ENCODE results near the gene NCKAP1.

Gene NCKAP1

DNA sequence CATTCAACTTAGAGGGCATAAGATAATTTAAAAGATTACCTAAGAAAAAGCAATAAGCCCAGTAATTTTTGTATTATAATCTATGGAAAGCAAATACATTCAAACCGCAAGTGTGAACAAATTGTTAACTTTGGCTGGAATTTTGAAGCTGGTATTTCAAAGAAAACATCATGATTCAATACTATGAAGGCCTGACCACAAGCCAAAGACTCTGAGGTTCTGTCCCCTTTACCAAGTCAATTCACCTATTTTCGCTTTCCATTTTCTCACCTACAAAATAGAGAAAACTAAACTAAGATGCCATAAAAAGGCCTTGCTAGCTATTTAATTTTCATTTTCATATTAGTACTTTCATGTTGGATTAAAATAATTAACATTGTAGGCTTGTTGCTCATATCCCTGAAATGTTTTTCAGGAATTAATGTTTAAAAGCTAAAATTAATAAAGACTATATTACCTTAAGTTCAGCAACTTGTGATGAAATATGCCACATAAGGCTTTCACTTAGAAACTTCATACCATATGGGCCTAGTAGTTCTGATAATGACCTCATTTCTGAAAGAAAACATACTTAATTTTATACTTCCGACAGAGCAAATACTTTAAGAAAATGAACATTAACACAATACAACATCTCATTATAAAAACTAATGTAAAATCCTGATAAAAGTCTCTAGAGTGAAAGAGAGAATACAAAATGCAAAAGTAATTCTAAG, 86.2 kb downstream of the NCKAP1 start:
- in situ Hi-C loops (cut with MboI; ENCODE audit: low sequenced_read_pairs): no loop called here

DNA sequence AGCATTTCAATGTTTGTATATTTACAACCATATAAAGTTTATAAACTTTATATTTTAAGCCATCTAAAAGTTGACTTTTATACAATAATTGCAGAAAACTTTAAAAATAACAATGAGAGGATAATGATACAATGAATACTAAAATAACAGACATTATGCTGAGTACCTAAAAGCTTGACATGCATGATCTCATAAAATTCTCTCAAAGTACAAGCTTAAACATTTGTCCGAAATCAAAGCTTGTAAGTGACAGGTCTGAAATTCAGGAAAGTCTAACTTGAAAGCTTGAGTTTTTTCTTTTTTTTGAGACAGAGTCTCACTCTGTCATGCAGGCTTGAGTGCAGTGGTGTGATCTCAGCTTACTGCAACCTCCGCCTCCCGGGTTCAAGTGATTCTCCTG, 87.7 kb downstream of the NCKAP1 start:
- in situ Hi-C loops (cut with MboI; ENCODE audit: low sequenced_read_pairs): no loop called here

DNA sequence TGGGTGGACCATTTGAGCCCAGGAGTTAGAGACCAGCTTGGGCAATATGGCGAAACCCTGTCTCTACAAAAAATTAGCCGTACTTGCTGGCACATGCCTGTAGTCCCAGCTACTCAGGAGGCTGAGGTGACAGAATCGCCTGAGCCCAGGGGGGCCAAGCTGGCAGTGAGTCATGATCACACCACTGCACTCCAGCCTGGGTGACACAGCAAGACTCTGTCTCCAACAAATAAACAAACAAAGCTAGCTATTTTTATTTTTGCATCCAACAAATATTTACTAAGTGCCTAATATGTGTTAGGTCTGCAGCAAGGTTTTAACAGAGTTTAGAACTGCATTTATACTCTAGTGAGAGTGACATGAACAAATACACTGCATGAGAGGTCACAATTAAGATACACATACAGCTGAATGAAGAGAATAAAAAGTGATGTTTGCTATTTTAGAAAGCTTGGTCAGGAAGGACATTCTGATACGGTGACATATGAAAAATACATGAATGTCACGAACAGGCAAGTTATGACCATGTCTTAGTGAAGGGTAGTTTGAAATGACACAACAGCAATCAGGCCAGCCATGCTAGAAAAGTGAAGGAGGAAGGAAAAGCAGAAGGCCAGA, 88.6 kb downstream of the NCKAP1 start:
- in situ Hi-C loops (cut with MboI; ENCODE audit: low sequenced_read_pairs): no loop called here

DNA sequence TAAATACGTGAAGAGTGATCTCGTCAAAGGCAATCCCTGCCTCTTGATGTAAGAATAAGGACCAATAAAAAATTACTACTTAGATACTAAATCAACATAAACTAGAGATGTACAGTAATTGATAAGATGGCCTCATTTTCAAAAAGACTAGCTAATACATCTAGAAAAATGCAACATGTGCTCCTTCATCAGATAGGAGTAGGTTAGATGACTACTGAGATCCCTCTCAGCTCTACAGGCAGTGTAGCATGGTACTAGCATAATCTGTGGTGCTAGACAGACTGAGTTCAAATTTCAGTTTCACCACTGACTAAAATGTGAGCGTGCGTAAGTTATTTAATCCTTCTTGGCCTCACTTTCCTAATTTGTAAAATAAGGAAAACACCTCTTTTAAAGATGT, 89.2 kb downstream of the NCKAP1 start:
- in situ Hi-C loops (cut with MboI; ENCODE audit: low sequenced_read_pairs): no loop called here

DNA sequence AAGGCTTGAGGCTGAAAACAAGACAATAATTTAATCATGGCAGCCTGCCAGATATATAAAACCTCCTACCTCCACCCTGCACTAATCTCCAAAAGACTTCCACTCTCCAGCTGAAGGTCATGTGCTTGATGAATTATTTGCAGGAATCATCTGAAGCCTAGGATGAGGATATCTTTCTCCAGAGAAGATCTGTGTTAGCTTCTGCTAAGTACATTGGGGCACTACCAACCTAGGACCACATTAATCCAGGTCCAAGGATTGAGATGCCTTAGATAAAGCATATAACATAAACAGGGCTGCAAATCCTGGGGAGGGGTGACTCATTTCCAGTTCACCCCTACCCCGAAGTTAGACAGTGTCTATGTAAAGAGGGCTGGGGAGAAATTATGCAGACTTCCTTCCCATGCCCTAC, 91.3 kb downstream of the NCKAP1 start:
- in situ Hi-C loops (cut with MboI; ENCODE audit: low sequenced_read_pairs): no loop called here

DNA sequence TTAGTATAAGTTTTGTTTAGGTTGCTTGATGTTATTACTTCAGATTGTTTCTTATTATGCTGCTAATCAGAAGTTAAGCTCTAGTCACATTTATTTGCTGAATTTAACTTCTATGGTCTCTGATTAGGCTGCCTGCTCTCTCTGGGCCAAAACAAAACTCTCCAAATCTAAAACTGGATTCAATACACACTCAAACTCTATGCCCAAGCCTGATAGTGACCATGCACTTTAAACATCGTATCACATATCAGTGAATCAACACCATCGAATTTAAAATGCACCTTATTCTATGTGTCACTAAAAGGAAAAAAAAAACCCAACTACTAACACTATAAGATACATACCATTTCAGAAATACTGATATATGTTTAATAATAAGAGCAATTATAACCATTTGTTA, 94.9 kb downstream of the NCKAP1 start:
- in situ Hi-C loops (cut with MboI; ENCODE audit: low sequenced_read_pairs): no loop called here

DNA sequence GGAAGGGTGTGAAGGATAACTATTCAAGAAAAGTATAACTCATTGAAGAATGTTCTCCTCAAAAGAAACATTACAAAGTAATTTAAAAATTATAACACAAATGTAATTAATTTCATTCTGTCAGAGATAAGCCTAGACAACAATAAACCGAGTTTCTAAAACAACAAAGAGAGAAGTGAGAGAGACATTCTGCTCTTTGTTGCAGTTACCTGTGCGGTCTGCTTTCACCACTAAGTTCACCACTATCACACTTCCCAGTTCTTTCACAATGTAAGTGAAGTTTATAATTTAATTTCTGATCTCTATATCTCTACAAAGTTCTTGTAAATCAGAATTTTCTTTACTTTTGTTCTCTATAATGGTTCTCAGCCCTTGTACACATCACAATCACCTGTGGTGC, 95.5 kb downstream of the NCKAP1 start:
- in situ Hi-C loops (cut with MboI; ENCODE audit: low sequenced_read_pairs): no loop called here

DNA sequence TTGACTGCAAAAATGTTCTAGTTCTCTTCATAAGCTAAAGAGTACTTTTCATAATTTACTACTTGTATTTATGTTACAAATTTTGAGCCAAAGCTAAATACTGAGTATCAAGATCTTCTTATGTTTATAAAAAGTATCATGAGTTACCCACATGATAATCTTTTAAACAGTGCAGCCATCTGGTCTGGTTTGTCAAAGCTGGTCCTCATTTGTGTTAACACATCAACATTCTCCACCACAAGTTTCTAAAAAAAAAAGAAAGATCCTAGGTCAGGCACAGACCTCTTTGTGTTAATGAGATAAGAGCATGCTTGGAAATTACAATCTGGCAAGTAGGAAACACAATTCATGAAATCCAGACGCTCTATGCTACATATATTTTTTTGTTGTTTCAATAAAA, 96.3 kb downstream of the NCKAP1 start:
- in situ Hi-C loops (cut with MboI; ENCODE audit: low sequenced_read_pairs): no loop called here

DNA sequence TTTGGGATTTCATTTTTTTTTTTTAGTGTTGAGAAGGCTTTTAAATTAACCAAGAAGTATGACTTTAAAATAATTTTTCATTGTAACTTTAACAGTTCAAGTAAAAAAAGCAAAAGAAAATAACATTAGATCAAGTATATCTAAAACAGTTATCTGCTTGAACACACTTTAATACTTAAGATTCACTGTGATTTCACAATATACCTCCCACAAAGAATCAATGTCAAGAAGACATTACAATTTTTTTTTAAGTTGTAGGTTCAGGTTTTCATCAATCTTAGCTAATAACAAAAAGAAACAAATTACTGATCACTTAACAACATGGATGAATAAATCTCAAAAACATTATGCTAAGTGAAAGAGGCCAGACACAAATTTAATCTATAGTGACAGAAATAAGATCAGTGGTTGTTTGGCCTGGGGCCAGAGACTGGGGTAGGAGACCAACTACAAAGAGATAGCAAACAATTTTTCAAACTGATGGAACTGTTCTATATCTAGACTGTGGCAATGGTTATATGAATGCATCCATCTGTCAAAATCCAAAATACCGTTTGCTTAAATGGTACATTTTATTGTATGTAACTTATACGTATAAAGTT, 97.0 kb downstream of the NCKAP1 start:
- in situ Hi-C loops (cut with MboI; ENCODE audit: low sequenced_read_pairs): no loop called here

DNA sequence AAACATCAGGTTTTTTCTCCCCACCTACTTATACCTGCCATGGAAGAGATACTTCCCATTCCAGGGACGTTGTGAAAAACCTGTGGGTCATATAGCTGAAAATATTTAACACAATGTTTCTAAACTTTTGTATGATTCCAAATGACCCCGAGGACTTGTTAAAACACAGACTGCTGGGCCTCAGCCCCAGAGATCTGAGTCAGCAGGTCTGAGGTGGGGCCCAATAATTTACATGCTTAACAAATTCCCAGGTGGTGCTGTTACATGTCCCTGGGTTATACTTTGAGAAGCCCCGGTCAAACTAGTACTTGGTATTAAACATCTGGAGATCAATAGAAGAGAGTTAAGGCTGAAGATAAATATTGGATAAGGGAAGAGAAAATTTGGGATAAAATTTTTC, 100.4 kb downstream of the NCKAP1 start:
- in situ Hi-C loops (cut with MboI; ENCODE audit: low sequenced_read_pairs): no loop called here

DNA sequence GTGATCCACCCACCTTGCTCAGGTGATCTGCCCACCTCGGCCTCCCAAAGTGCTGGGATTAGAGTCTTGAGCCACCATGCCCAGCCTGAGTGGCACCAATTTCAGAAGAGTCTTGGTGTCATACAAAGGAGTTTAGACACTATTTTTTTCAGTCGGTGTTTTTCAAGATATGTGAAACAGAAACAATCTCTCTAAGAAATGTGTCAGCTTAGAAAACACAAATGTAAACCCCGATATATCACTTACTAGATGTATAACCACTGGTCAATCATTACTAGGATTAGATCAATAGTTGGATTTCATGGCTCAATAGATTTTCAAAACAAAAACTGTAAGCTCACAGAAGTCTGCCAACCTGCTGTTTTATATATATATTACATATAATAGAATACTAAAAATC, 104.6 kb downstream of the NCKAP1 start:
- in situ Hi-C loops (cut with MboI; ENCODE audit: low sequenced_read_pairs): no loop called here

DNA sequence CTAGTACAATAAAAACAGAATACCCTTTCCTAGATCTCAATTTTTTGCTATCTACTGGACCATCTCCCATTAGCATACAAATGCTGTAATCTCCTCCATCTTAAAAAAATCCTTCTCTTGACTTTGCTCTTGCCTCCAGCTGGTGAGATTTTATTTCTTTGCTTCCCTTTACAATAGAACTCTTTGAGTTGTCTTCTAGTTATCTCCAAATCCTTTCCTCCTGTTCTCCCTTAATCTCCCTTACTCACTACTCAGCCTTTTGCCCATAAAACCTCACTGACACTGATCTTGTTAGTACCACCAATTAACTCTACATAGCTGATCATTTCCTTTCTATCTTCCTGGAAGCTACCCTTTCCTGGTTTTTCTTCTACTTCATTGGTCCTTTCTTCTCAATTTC, 108.3 kb downstream of the NCKAP1 start:
- in situ Hi-C loops (cut with MboI; ENCODE audit: low sequenced_read_pairs): no loop called here

DNA sequence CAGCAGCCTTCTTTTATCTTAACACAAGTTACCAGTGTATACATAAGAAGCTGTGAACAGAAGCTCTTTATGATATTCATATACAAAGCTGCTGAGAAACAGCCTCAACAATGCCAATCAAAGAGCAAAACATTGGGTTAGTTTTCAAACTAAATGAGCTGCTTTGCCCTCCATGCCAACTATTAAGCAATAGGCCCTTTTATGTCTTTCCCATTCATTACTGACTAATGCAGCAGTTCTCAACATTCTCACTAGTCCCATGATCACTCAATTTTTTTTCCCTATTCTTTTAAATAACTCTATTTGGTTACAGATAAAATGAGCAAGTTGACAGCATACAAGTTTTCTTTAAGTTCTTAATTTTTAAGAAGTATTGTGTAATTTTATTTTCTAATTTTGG, 114.0 kb downstream of the NCKAP1 start:
- in situ Hi-C loops (cut with MboI; ENCODE audit: low sequenced_read_pairs): no loop called here

DNA sequence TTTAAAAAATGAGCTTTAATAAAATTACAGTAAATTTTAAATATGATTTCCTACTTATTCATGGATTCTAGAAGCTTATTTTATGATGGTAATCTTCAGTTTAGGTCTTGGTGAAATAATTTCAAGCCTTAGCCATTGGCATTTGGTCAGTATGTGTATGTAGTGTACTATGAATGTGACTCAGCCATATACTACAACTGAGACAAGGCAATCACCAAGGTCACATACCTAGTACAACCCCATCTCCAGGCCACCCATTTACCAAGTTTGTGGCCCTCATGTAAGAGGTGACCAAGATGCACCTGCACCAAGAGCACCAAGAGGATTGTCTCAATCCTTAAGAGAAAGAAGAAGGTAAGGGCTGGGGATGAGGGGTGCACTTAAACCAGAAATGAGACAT, 117.0 kb downstream of the NCKAP1 start:
- in situ Hi-C loops (cut with MboI; ENCODE audit: low sequenced_read_pairs): no loop called here

DNA sequence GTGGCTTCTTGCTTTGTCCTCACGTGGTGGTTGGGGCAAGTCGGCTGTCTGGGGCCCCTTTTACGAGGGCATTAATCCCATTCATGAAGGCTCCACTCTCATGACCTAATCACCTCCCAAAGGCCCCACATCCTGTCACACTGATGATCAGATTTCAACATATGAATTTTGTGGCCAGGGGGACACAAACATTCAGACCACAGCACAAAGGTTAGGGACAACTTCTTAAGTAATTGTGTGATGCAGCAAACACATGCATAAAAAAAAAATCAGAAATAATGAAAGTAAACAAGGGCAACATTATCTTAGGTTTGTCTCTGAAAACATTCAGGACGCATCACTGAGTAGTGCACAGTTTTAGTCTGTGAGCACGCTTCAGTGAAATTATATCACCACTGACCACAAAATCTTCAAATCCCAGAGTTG, 117.6 kb downstream of the NCKAP1 start:
- in situ Hi-C loops (cut with MboI; ENCODE audit: low sequenced_read_pairs): no loop called here

DNA sequence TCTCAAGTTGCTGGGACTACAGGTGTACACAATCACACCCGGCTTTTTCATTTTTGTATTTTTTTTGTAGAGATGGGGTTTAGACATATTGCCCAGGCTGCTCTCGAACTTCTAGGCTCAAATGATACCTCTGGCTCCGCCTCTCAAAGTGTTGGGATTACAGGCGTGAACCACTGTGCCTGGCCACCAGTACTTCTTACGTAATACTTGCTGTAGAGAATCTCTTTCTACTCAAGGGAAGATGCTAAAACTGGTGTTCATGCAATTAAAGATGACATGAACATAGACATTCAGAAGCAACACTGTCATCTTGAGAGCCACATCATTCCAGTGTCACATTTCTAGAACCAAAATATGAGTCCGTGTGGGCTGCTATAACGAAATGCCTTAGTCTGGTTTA, 118.2 kb downstream of the NCKAP1 start:
- in situ Hi-C loops (cut with MboI; ENCODE audit: low sequenced_read_pairs): no loop called here

DNA sequence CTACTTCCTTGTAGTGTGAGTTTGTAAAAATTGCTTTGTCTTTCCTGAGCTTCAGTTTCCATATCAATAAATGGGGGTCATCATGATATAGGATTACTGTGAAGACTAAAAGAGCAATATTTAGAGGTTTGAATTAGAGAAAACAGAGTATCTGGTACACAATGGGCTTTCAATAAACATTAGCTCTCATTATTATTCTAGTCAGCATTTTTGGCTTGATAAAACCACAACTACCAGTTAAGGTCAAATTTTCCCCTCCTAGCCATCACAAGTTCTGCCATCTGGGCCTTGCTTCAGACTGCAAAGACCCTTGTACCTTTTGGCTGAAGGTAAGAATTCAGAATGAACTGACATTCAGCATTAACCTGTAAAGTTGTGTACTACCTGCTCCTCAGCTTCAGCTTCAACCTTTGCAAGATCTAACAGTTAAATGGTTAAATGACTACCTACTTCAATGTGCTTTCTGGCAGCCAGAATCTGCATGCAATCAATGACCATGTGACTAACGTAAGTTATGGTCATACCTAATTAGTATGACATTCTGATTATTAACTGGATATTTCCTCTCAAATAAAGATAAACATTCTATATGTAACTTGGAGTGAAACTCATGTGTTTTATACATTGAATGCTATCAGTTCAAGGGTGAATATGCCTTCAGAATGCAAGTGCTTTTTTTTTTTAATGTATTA, 119.2 kb downstream of the NCKAP1 start:
- in situ Hi-C loops (cut with MboI; ENCODE audit: low sequenced_read_pairs): no loop called here

DNA sequence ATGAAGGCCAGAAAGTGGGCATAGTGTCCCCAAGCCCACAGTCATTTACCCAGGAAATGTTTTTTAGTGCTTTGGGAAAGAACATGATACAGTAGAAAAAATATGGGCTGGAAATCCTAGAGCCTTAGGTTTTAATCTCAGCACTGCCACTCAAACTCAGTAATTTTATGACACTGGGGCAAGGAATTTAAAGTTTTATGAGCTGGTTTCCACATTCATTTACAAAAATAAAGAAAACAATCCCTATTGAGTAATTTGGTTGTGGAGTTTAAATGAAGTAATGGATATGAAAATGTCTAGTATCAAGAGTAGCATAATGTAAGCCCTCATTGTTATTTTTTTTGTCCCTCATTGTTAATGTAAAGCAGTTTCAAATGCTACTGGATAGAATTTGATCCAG, 120.3 kb downstream of the NCKAP1 start:
- in situ Hi-C loops (cut with MboI; ENCODE audit: low sequenced_read_pairs): no loop called here

DNA sequence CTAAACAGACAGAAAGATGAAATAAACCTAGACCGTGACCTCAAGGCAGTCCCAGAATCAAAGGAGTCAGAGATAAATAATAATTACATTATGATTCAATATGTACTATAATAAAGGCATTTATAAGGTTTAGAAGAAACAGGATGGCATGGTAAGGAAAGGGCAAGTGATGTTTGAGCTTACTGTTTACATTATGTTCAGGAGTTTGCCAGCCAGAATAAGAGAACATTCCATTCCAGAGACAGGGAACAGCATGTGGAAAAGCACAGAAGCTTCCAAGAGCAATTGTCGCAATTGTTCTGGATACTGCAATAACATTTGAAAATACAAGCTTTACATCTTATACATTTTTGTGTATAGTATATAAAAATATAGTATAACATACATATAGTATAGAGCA, 121.8 kb downstream of the NCKAP1 start:
- in situ Hi-C loops (cut with MboI; ENCODE audit: low sequenced_read_pairs): no loop called here

DNA sequence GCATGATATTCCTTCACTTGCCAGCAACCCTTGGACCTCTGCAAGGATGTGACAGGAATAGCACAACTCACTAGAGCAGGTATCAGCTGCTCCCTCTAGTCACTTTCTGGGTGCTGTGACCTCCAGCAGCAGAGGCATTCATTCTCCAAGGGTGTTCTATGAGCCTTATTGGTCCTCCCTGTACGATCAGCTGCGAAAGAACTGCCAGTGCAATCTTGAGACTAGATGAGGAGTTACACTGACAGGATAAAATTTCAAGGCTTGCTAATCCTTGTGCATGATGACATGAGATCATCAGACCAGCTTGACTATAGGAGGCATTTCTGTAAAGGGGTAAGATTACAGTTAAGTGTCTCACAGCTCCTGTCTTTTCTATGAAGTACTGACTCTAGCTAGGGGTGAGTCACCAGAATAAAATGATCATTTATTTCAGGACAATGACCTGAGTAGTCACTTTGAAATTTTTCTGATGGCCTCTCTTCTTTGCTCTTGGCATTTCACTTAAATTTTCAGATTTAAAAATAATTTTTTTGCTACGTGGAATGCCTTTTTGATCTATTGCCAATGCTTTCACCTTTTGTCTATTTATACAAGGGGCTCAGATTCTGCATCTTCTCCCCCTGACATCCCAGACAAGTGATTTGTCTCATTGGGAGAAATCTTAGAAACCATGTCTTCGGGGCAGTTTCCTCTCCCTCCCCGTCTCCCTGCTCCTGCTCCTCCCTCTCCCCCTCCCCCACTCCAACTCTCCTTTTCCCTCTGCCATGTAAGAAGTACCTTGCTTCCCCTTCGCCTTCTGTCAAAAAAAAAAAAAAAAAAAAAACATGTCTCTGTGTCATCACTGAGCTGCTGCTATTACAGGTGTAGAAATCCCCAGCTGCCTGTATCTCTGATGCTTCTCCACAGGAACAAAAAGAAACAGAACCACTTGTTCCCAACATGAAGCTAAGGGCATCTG, 122.6 kb downstream of the NCKAP1 start:
- in situ Hi-C loops (cut with MboI; ENCODE audit: low sequenced_read_pairs): no loop called here

DNA sequence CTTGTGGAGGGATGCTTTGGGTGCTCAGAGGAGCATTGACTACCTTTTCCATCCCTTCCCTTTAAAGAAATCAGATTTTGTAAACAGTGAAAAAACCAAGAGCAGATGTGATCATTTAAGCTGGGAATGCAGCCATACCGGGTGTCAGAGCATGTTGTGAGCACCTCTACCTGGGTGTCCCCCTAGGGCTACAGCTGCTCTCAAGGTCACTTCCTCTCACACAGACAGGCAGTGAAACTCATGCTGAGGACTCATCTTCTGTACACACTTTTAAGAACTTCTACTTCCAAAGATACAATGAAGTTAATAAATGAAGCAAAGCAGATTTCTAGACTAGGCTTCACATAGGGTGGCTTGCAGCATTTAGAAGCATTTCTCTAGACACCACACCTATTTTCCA, 123.4 kb downstream of the NCKAP1 start:
- in situ Hi-C loops (cut with MboI; ENCODE audit: low sequenced_read_pairs): no loop called here
